ENCODE results near the gene RNF144A. TPM values are rescaled to one million over a fixed set of nuclear protein-coding genes. Genes with fewer than 3 reads are reported as not detected.

RNF144A gene
- total and polyA plus RNA-seq, 9 donors, result 10.4 to 47.7 (median 23.9) TPM

DNA sequence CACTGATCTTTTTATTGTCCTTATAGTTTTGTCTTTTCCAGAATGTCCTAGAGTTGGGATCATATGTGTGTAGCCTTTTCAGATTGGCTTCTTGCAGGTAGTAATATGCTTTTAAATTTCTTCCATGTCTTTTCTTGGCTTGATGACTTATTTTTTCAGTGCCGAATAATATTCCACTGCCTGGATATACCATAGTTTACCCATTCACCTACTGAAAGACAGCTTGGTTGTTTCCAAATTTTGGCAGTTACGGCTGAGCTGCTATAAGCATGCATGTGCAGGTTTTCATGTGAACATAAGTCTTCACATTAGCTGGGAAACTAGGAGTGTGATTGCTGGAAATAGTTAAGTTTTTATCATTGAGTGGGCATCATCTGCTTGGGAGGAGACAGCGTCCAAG is 73.7 kb downstream of the RNF144A start:
- Histone ChIP-seq H3K27ac (no peak overlapping the region), H3K4me3 (no peak overlapping the region), H3K4me1 (ENCODE audit: insufficient read depth) (peaks cover 2% of the 10 kb centered on the region), H3K36me3 (no peaks in the 10 kb centered on the region), H3K9me3 (no peaks in the 10 kb centered on the region), H3K27me3 (no peaks in the 10 kb centered on the region)
- intact Hi-C loops (cut with DNase I), result no loop called here
- DNase-seq, result no peak
- TF ChIP-seq POLR2A (IDR thresholded peaks at IDR 0.05) (no peak), EP300 (IDR thresholded peaks at IDR 0.05) (no peak)
- TF ChIP-seq, protein P1, sequence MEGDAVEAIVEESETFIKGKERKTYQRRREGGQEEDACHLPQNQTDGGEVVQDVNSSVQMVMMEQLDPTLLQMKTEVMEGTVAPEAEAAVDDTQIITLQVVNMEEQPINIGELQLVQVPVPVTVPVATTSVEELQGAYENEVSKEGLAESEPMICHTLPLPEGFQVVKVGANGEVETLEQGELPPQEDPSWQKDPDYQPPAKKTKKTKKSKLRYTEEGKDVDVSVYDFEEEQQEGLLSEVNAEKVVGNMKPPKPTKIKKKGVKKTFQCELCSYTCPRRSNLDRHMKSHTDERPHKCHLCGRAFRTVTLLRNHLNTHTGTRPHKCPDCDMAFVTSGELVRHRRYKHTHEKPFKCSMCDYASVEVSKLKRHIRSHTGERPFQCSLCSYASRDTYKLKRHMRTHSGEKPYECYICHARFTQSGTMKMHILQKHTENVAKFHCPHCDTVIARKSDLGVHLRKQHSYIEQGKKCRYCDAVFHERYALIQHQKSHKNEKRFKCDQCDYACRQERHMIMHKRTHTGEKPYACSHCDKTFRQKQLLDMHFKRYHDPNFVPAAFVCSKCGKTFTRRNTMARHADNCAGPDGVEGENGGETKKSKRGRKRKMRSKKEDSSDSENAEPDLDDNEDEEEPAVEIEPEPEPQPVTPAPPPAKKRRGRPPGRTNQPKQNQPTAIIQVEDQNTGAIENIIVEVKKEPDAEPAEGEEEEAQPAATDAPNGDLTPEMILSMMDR (IDR thresholded peaks at IDR 0.05), result no peak
- 91 to 99% (median 95%) methylated on average over 3 of the region's 3 CpGs for WGBS, 3 donors

DNA sequence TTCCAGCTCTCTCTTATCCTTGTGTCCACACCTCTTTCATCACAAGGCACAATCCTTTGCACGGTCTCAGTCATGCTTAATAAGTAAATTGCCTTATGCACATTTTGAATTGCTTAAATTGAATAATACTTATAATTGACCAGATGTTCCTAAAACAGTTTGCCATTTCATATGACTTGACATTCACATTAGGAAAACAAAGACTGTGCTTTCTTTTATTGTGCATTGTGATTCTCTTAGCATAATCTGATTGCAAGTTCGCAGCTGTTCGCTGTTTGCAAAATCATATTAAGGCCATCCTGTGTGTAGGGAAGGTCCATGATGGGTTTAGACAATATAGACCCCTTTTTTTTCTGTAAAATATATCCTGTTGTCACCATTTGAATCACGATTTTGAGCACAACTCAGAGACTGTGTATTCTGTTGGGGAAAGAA is 75.6 kb downstream of the RNF144A start:
- H3K4me1 ChIP-seq (ENCODE audit: insufficient read depth), result peaks cover 2% of the 10 kb centered on the region
- H3K4me3 ChIP-seq, result no peak overlapping the region
- H3K27ac ChIP-seq, result no peak overlapping the region
- intact Hi-C loops (cut with DNase I), result no loop called here
- DNase-seq, result no peak
- H3K27me3 ChIP-seq, result no peaks in the 10 kb centered on the region
- H3K36me3 ChIP-seq, result no peaks in the 10 kb centered on the region
- TF ChIP-seq POLR2A (IDR thresholded peaks at IDR 0.05) (no peak), EP300 (IDR thresholded peaks at IDR 0.05) (no peak)
- TF ChIP-seq, protein P1 (IDR thresholded peaks at IDR 0.05), result no peak
- 62 to 75% (median 70%) methylated on average over 4 of the region's 4 CpGs for WGBS, 3 donors
- H3K9me3 ChIP-seq, result no peaks in the 10 kb centered on the region

DNA sequence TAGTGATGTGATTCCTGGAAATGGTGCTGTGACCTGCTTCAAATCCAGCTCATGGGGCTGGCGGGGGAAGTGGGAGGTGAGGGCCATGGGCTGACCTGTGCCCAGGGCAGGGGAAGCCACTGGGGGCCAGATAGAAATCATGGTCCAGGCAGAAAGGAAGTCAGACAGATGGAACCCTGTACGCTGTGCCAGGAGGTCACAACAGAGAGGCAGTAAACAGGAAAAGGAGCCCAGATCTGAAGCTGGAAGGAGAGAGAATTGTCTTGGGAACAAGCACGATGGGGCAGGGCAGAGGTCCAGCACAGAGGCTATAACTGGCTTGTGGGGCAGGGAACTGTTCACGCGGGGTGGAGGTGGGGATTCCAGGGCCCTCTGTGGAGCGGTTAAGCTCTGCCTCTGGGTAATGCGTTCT is 76.0 kb downstream of the RNF144A start:
- DNase-seq, result peak in 2 of 5 donors; percentile 34 to 37
- Histone ChIP-seq H3K4me3 (no peak overlapping the region), H3K36me3 (no peaks in the 10 kb centered on the region), H3K4me1 (ENCODE audit: insufficient read depth) (peaks cover 2% of the 10 kb centered on the region), H3K9me3 (no peaks in the 10 kb centered on the region), H3K27me3 (no peaks in the 10 kb centered on the region), H3K27ac (no peak overlapping the region)
- TF ChIP-seq POLR2A (IDR thresholded peaks at IDR 0.05) (no peak), EP300 (IDR thresholded peaks at IDR 0.05) (no peak)
- TF ChIP-seq, protein P1 (IDR thresholded peaks at IDR 0.05), result no peak
- 39 to 60% (median 45%) methylated on average over 7 of the region's 7 CpGs for WGBS, 3 donors
- intact Hi-C loops (cut with DNase I), result no loop called here

DNA sequence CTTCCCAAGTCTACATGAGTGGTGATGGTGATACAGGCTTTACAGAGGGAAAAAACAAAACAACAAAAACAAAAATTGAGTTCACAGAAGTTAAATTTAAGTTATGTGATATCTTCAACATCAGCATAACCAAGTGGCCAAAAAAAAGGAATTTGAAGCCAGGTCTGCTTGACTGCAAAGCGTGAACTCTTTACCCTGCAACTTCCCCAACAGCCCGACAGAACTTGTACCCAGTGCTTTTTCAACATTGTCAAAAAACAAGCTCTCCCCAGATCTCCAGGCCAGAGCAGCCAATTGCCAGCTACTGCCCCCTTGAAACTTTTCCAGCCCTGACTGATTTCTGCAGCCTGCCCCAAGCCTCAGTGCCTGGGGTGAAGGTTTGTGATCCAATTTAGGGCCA is 76.7 kb downstream of the RNF144A start:
- TF ChIP-seq, protein P1 (IDR thresholded peaks at IDR 0.05), result no peak
- TF ChIP-seq POLR2A (IDR thresholded peaks at IDR 0.05) (no peak), EP300 (IDR thresholded peaks at IDR 0.05) (no peak)
- WGBS, 3 donors, result 56 to 65% (median 61%) methylated on average over 2 of the region's 2 CpGs
- Histone ChIP-seq H3K36me3 (no peaks in the 10 kb centered on the region), H3K4me3 (no peak overlapping the region), H3K27ac (no peak overlapping the region), H3K27me3 (no peaks in the 10 kb centered on the region), H3K4me1 (ENCODE audit: insufficient read depth) (peaks cover 4% of the 10 kb centered on the region), H3K9me3 (no peaks in the 10 kb centered on the region)
- intact Hi-C loops (cut with DNase I), result no loop called here
- no peak for DNase-seq

All from ovary (tissue), 9 donors.